PC-9 (cell line): ENCODE measurements around the gene MED9.

ENCODE experiments used
- EZH2 ChIP-seq: fragments of 200-600 bp; sonication (generic); IDR thresholded peaks from 2 replicates; pipeline ENCODE4 v1.8.0; 2017; ENCODE audit warnings: antibody characterized with exemption, low read depth
- TF ChIP-seq, protein P1 (sequence below): fragments of 200-600 bp; sonication (generic); conservative IDR thresholded peaks from 2 replicates; pipeline ENCODE4 v1.6.1; 2017; ENCODE audit warnings: mixed run types, antibody characterized with exemption, mild to moderate bottlenecking, moderate library complexity

DNA sequence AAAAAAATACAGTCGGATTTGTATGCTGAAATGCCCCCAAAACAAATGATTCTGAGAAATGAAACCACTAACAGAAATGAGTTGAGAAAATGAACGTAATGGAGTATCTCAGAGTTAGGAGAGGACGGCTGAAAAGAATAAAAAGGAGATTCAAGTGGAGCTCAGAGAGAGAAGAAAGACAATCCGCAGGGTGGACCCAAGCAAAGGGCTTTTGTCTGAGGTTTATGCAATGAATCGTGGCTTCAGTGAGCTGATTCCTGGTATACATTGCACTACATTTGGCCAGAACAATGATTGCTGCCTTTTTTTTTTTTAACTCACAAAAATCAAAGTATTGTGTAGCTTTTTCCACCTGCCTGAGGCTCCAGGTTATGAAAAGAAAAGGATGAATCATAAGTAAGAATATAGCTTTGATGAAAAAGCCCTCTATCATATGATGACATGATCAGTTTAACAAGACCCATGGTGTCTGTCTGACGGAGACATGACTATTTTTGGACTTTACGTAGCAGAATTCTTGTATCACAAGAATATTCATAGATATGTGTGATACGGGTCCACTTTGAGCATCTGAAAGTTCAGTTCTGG, 4.4 kb upstream of the MED9 start:
- TF ChIP-seq, protein P1, sequence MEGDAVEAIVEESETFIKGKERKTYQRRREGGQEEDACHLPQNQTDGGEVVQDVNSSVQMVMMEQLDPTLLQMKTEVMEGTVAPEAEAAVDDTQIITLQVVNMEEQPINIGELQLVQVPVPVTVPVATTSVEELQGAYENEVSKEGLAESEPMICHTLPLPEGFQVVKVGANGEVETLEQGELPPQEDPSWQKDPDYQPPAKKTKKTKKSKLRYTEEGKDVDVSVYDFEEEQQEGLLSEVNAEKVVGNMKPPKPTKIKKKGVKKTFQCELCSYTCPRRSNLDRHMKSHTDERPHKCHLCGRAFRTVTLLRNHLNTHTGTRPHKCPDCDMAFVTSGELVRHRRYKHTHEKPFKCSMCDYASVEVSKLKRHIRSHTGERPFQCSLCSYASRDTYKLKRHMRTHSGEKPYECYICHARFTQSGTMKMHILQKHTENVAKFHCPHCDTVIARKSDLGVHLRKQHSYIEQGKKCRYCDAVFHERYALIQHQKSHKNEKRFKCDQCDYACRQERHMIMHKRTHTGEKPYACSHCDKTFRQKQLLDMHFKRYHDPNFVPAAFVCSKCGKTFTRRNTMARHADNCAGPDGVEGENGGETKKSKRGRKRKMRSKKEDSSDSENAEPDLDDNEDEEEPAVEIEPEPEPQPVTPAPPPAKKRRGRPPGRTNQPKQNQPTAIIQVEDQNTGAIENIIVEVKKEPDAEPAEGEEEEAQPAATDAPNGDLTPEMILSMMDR = no peak
- TF ChIP-seq EZH2 = no peak
